Measurements from ENCODE around the gene SRGAP3.

Gene SRGAP3

GRCh38 chr3:9115336-9115735, 134.1 kb downstream of the SRGAP3 start:
- TF ChIP-seq ZNF8 (CRISPR knock-in tag; IDR thresholded peaks at IDR 0.05) (no peak), ZFP3 (CRISPR knock-in tag; IDR thresholded peaks at IDR 0.05) (no peak), ZFP30 (CRISPR knock-in tag; IDR thresholded peaks at IDR 0.05) (no peak), PPARA (CRISPR knock-in tag; IDR thresholded peaks at IDR 0.05; ENCODE audit: borderline replicate concordance) (no peak), ZC3H10 (CRISPR knock-in tag; IDR thresholded peaks at IDR 0.05) (no peak), POU6F1 (CRISPR knock-in tag; IDR thresholded peaks at IDR 0.05; ENCODE audit: borderline replicate concordance, low read depth) (no peak), BACH2 (CRISPR knock-in tag; IDR thresholded peaks at IDR 0.05; ENCODE audit: borderline replicate concordance) (no peak), OSR1 (CRISPR knock-in tag; IDR thresholded peaks at IDR 0.05) (no peak), GLIS3 (CRISPR knock-in tag; IDR thresholded peaks at IDR 0.05) (no peak)
- no peak for ATAC-seq

GRCh38 chr3:9113040-9113439, 136.4 kb downstream of the SRGAP3 start:
- no peak for ATAC-seq
- no peak for TF ChIP-seq ISL1 (CRISPR knock-in tag; IDR thresholded peaks at IDR 0.05)
- TF ChIP-seq TOX (CRISPR knock-in tag; IDR thresholded peaks at IDR 0.05; ENCODE audit: borderline replicate concordance) = no peak

GRCh38 chr3:9111866-9112265, 137.6 kb downstream of the SRGAP3 start:
- TF ChIP-seq POU6F1 (CRISPR knock-in tag; IDR thresholded peaks at IDR 0.05; ENCODE audit: borderline replicate concordance, low read depth) (no peak), ZC3H10 (CRISPR knock-in tag; IDR thresholded peaks at IDR 0.05) (no peak), RARB (CRISPR knock-in tag; IDR thresholded peaks at IDR 0.05) (no peak), CSRNP3 (CRISPR knock-in tag; IDR thresholded peaks at IDR 0.05) (no peak), PPARA (CRISPR knock-in tag; IDR thresholded peaks at IDR 0.05; ENCODE audit: borderline replicate concordance) (no peak), ISL1 (CRISPR knock-in tag; IDR thresholded peaks at IDR 0.05) (no peak), CREB5 (CRISPR knock-in tag; IDR thresholded peaks at IDR 0.05; ENCODE audit: low read depth) (no peak), TSHZ2 (CRISPR knock-in tag; IDR thresholded peaks at IDR 0.05) (no peak), ZNF565 (CRISPR knock-in tag; conservative IDR thresholded peaks at IDR 0.05; ENCODE audit: low read depth) (no peak), TOX (CRISPR knock-in tag; IDR thresholded peaks at IDR 0.05; ENCODE audit: borderline replicate concordance) (no peak), SNAI2 (CRISPR knock-in tag; IDR thresholded peaks at IDR 0.05) (no peak), ARNTL (CRISPR knock-in tag; IDR thresholded peaks at IDR 0.05; ENCODE audit: borderline replicate concordance, low read depth) (no peak), ZFP3 (CRISPR knock-in tag; IDR thresholded peaks at IDR 0.05) (no peak), ZFP30 (CRISPR knock-in tag; IDR thresholded peaks at IDR 0.05) (no peak), OSR1 (CRISPR knock-in tag; IDR thresholded peaks at IDR 0.05) (no peak), TCF4 (CRISPR knock-in tag; IDR thresholded peaks at IDR 0.05; ENCODE audit: borderline replicate concordance) (no peak)
- no peak for ATAC-seq

GRCh38 chr3:9111417-9111816, 138.0 kb downstream of the SRGAP3 start:
- no peak for ATAC-seq
- TF ChIP-seq ZC3H10 (CRISPR knock-in tag; IDR thresholded peaks at IDR 0.05) (no peak), ZNF8 (CRISPR knock-in tag; IDR thresholded peaks at IDR 0.05) (no peak), OSR1 (CRISPR knock-in tag; IDR thresholded peaks at IDR 0.05) (no peak), TOX (CRISPR knock-in tag; IDR thresholded peaks at IDR 0.05; ENCODE audit: borderline replicate concordance) (no peak), RARB (CRISPR knock-in tag; IDR thresholded peaks at IDR 0.05) (no peak), ZNF565 (CRISPR knock-in tag; conservative IDR thresholded peaks at IDR 0.05; ENCODE audit: low read depth) (no peak), ISL1 (CRISPR knock-in tag; IDR thresholded peaks at IDR 0.05) (no peak), ARNTL (CRISPR knock-in tag; IDR thresholded peaks at IDR 0.05; ENCODE audit: borderline replicate concordance, low read depth) (no peak), ZFP3 (CRISPR knock-in tag; IDR thresholded peaks at IDR 0.05) (no peak), POU6F1 (CRISPR knock-in tag; IDR thresholded peaks at IDR 0.05; ENCODE audit: borderline replicate concordance, low read depth) (no peak), ZNF70 (CRISPR knock-in tag; IDR thresholded peaks at IDR 0.05) (no peak), CSDC2 (CRISPR knock-in tag; IDR thresholded peaks at IDR 0.05) (no peak), TSHZ2 (CRISPR knock-in tag; IDR thresholded peaks at IDR 0.05) (no peak)
